NCI-H2196 (cell line): ENCODE data around the gene MYL11.

Experiments used
- DNase-seq: peaks from one replicate; lab custom pipeline; 2025; ENCODE audit not compliant: unreplicated experiment; lab: John Stamatoyannopoulos, UW

The MYL11 gene

DNA sequence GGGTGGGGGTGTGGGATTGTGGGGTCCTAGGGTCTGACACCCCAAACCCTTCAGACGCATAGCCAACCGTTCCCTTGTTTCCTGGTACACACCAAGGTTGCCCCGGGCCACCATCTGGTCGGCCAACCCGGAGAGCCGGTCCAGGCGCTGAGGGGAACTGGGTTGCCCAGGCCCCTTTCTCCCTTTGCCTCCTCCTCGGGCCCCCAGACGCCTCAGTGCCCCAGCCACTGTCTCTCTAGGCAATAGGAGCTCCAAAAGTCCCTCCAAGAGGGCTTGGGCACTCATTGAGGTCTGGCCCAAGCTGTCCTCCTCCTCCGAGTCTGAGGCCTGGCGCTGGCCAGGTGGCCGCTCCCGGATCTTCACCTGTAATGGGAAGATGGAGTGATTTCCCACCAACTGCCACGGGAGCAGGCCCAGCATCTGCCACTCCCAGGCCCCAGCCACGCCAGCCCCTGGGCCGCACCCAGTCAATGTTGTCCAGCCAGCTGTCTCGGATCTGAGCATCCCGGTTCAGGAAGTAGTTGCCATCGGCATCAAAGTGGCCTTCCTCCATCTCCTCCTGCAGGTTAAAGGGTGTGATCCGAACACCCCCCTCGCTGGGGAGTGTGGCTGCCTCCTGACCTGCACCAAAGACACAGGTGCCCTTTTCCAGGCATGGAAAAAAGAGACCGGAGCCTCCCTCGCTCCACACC, 21.0 kb upstream of the MYL11 start:
- no peak for DNase-seq

DNA sequence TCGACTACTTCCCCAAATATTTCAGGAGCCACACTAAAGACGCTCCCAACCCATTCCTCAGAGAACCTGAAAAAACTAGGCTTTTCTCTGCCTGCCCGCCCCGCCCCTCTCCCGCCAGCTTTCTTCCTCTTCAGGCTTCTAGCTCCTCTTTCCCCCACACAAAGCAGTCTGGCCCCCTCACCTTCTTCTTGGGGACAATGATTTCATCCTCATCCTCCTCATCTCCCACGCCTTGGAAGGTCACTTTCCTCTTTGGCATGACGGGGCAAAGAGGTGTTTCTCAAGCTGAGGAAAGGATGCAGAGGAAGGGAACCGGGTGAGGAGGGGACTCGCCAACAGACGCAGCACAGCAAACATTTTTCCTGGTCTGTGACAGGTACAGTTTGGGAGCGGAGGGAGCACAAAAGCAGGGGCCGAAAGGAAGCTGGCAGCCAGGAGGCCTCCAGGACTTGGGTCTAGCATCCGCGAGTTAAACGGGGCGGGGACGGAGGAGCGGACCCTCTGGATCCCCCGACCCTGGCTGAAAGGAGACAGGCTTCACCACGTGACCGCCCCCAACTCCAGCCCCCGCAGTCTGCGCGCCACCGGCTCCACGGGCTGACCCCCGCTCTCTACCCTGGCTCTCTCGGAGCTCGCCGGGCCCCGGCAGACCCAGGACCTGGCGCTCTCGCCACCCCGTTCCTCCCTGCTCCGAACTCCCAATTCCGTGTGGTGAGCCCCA, 20.0 kb upstream of the MYL11 start:
- no peak for DNase-seq

DNA sequence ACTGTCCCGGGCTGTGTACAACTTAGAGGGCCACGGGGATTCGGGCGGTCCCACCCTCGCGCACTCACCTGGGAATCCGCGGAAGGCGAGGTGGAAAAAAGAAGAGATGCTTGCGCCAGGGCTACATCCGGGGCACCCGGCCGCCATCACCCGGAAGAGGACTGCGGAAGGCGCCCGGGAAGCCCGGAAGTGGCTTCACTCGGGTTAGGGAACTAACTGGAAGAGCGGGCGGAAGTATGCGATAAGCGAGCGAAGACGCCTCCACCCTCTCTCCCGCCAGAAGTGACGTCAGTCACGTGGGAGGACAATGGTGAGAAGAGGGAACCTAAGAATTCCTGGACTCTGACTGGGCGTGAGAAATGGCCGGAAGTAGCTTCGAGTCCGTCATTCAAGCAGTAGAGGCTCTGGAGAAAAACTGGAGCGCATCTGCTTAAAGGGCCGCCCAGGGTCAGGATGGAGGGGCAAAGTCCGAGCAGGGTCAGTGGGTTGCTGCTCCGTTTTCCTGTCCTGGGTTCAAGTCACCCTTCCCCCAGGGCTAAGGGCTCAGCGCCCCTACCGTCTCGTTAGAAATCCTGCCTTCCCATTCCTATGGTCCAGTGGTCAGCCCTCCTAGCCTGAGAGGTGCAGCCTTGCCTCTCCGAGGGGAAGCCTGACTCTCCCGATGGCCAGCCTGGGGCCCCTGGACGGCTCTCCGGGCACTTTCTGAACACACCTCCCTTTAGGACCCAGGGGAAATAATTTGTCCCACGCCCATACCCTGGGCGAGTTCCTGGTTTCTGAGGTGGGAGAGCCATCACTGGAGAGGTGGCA, 19.3 kb upstream of the MYL11 start, which contains the start of gene CD2BP2:
Gene CD2BP2 (minus strand): TSS at position 165 of the 810 bp plus-strand sequence. CDS start 627 bp downstream, outside the sequence.
- DNase-seq: peak; percentile 99

GRCh38 chr16:30355954-30356308, 18.7 kb upstream of the MYL11 start:
- no peak for DNase-seq

DNA sequence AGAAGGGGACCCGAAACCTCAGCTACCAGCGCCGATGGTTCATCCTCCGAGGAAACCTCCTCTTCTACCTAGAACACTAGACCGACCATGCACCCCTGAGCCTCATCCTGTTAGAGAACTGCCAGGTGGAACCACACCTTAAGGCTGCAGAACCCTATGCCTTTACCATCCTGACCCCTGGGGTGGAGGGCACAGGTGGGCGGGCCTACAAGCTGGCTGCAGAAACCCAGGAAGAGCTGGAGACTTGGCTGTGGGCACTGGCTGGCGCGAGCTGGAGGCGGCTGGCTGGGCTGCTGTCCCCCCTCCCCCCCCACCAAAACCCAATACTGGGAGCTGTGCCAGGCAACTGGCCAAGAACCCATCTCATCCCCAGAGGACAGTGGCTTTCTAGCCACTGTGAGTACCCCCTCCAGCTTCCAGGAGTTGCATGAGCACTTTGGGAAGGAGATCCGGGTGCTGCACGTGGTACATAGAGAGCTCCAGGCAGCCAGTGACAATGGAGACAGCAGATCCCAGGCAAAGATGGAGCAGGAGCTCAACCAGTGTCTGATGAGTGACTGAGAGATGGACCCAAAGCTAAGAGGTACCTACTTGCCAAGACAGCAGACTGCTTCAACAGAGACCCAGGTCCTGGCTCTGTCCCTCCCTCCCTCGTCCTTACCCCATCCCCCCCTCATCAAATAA, 18.1 kb upstream of the MYL11 start:
- peak; percentile 72 for DNase-seq

DNA sequence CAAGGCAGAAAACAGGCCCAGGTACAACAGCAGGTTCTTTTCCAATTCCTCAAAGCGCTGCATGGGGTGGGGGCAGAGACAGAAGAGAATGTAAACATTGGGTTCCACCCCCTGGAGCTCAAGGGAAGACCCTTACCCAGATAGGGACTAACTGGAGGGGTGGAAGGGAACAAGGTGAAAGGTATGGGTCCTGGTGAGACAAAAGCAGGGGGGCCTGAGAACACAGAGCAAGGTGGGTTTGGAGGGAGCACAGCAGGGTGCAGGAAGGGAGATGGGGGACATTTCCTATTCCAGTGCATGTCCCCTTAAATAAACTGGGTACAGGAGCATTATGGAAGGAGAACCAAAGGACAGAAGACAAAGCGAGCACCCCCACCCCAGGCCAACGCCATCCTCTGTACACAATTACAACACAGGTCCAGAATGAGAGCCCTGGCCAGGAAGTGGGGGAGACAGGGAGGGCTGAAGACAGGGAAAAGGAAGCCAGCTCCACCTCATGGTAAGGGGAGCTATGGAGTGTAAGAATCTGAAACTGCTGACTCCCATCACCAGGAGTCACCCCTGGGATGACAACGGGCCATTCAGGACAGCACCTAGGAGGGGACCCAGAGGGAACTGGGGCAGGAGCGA, 17.4 kb upstream of the MYL11 start:
- no peak for DNase-seq

- DNase-seq: no peak
Measured at GRCh38 chr16:30357715-30358576, 16.7 kb upstream of the MYL11 start.

GRCh38 chr16:30358577-30358936, 16.0 kb upstream of the MYL11 start:
- no peak for DNase-seq

DNA sequence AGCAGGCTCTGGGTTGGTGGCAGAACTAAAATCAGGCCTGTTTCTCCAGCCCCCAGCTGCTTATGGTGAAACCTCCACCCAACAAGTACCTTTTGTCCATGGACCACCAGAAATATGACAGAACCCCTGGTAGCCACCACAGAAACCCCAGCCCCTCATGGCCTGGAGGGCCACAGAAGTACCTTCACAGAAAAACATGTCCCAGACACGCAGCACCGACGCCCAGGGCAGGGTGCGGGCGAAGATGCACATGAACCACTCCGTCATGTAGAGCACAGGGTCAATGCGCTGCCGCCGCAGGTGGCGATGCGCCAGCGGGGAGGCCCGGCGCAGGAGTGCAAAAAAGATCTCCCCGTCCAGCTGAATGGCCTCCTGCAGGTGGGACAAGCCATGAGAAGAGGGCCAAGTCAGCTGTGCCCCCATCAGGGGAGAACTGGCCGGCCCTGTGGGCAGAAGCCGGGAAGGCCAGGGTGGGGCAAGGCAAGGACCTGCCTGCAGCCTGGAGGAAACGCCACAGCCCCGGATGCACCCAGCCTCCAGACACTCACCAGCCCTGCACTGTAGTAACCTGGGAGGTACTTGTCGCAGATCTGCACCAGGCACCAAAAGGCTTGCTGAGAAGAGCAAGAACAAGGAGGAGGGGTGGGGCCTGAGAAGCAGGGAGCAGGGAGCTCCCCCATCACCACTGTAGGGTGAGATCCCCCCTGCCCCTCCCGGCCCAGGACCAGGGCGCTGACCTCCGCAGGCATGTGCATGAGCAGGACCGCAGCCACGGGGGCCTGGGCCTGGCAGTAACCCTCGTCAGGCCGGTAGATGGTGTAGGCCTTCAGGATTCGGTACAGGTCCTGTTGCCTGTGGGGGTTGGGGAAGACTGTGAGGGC, 15.4 kb upstream of the MYL11 start:
- DNase-seq: no peak

GRCh38 chr16:30359871-30360170, 14.8 kb upstream of the MYL11 start:
- DNase-seq: no peak

GRCh38 chr16:30361180-30361579, 13.4 kb upstream of the MYL11 start:
- no peak for DNase-seq

- DNase-seq: no peak
Measured at GRCh38 chr16:30365200-30365599, 9.4 kb upstream of the MYL11 start.

- no peak for DNase-seq
Measured at GRCh38 chr16:30366511-30366910, 8.1 kb upstream of the MYL11 start.

- DNase-seq: no peak
Measured at GRCh38 chr16:30367349-30368009, 7.1 kb upstream of the MYL11 start.

GRCh38 chr16:30368122-30368791, 6.3 kb upstream of the MYL11 start:
- DNase-seq: no peak

DNA sequence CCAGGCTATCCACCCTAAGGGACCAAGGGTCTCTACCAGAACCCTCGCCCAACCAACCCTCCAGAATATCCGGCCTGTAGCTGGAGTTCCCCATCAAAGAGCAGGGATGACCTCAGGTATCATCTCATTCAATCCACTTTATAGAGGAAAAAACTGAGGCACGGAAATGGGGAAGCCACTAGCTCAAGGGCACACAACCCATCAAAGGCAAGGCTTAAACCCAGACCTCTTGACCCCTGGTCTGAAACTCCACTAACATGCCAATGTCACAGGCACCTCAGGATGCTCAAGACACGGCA, 5.9 kb upstream of the MYL11 start:
- no peak for DNase-seq

DNA sequence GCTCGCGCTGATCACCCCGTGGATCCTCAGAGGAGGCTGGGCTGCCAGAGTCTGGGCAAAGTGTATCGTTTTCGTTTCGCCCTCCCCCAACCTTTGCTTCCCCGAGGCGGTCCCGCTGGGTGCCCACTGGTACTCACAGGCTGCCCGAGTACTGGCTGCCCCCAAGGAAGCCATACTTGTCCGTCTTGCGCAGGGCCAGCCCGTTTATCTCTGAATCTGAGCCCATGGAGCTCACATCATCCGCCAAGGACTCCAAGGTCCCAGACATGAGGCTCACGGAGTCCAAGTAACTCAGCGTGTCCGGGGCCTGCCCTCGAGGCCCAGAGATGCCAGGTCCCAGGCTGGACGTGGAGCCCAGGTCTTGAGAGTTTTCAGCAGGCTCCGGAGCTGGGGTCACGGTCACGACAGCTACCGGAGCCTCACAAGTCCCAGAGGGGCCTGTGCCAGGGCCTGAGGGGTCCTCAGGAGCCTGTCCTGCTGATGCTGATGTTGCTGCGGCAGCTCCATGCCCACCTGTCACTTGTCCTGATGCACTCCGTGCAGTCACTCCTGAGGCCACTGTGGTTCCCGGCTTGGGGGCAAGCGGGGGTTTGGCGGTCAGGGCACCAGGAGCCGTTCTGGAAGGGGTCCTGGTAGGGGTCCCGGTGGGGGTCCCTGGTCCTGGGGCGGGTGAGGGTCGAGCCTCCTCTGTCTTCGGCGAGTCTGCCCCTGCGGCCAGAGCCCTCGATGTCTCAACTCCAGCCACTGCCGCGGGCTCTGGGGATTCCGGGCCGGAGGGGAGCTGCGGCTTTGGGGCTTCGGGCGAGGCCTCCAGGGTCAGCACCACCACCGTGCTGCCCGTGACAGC, 5.3 kb upstream of the MYL11 start:
- no peak for DNase-seq
